NCI-H2171 (cell line): ENCODE results near the gene PTCRA.
"Not testable (repeated sequence)": the region's sequence is repeated elsewhere in the genome, so short reads cannot be mapped to it uniquely, and the experiment has no call there.

Experiments
- DNase-seq: peaks from one replicate; lab custom pipeline; 2025; lab: John Stamatoyannopoulos, UW

PTCRA gene, protein sequence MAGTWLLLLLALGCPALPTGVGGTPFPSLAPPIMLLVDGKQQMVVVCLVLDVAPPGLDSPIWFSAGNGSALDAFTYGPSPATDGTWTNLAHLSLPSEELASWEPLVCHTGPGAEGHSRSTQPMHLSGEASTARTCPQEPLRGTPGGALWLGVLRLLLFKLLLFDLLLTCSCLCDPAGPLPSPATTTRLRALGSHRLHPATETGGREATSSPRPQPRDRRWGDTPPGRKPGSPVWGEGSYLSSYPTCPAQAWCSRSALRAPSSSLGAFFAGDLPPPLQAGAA

DNA sequence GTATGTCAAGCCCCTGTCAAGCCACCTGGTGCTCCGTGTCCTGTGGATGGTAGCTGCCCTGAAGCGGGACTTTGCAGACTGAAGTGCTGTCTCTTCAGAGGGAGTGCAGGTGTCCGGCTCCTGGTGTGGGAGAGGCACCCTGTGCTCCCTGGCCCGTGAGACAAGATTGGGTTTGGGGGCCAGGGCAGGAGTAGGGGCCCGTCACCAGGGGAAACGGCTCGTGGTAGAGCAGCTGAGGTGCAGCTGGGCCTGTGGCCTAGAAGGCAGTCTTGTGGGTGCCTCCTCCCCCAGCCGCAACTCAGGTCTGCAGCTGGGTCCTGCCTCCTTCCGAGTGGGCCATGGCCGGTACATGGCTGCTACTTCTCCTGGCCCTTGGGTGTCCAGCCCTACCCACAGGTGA is at the start of gene PTCRA:
TSS of gene PTCRA (plus strand) at position 322 of the 400 bp plus-strand sequence. CDS start at position 339, 17 bp downstream.
- DNase-seq = no peak

DNA sequence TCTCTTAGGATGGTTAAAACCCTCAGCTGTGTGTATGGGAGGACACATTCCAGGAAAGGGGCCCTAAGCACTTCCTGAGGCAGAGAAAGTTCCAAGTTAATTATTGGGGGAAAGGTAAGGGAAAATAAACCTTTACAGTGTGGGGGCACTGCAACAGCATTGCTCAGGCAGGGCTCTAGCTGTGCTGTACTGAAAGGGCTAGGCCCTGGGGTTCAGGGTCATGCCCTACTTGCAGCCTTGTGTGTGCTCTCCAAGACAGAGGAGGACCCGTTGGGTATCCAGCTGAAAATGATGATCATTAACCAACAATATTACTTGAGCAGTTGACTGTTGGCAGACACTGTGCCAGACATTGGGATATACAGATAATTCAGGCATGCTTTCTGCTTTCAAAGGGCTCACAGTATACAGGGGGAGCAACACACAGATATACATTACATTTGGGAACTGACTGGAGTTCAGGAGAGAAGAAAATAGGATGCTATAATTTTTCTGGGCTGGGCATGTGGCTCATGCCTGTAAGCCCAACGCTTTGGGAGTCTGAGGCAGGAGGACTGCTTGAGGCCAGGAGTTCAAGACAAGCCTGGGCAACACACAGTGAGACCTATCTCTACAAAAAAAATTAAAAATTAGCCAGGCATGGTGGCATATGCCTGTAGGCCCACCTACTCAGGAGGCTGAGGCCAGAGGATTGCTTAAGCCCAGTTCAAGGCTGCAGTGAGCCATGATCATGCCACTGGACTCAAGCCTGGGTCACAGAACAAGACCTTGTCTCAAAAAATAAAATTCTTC is 45.5 kb upstream of the PTCRA start:
- no peak for DNase-seq

DNA sequence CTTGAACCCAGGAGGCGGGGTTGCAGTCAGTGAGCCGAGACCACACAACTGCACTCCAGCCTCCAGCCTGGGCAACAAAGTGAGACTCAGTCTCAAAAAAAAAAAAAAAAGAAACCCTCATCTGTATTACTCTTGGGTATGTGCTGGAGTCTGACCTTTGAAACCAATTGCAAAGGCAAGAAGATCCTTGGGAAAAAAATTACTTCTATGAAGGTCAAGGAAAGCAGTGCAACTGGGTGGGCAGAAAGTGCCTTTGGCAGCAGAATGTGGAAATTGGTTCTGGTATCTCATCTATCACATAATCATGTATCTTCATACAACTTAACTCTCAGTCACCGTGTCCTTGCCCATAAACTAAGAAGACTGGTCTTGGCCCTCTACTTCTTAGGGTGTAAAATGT is 44.1 kb upstream of the PTCRA start:
- no peak for DNase-seq

DNA sequence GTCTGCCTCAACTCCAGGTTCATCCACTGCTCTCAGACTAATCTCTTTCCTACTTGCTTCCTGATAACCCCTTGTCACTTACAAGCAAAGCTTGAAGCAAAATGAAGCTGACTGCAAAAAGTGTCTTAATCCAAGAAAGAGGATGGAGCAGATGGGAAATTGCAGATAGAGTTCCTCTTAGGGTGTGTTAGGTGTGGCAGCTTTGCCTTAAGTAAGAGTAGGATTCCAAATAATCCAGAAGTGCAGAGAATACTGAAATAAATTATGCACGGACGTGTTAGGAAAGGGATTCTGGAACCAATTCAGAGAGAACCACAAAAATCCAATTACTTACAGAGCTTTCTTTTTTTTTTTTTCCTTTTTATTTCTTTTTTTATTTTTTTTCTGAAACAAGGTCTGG is 42.5 kb upstream of the PTCRA start:
- DNase-seq = no peak

DNA sequence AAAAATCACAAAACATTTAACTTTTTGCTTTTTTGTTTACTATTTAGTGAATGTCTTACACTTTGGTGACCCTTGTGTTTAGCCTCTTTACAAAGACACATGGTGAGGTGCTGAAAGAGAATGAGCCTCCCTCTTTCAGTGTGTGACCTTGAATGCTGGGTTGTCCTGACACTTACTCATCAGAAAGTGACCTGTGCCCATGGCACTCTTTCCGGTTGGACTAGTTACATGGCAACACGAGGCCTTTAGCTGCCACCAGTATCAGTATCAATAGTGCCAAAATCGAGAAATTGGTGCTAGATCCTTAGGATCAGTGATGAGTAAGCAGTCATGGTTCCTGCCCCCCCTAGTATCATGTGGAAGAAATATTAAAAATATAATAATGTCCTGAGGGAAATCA is 38.2 kb upstream of the PTCRA start:
- DNase-seq = no peak

DNA sequence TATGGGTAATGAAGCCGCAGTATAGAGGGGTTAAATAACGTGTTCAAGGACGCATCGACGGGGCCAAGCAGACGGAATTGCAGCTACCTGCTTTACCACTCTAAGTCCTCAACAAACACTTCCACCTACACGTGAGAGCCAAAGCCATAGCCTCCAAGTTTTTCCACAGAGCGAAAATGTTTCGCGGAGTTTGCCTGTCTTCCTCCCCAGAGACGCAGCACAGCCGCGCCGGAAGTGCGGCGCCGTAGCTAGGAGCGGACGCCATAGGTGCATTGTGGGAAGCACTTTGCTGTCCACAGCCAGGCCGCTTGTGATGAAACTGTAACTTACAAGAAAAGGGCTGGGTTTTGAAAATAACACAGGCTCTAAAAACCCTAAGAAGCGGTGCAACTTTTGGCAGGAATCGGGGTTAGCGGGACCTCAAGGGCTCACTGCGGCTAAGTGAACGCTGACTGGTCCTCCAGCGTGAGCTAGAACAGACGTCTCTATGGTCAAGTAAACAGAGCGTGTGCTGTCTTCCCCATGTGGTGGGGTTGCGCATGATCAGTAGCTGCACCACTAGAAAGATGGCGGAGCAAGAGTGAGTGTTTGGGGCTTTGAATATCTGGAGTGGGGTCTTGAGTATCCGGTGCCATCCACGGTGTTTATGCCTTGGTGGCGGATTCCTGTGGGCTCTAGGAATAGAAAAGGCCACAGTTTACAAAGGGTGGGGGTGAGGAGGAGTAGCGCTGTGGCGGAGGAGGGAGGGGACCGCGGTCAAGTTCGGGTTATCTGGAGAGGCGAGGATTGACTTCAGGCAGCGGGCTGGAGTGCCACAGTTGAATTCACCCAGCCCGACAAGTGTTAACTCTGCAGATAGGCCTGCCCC is 36.2 kb upstream of the PTCRA start, which contains the start of gene RPL7L1:
TSS of gene RPL7L1 (plus strand) at position 245 of the 868 bp plus-strand sequence. CDS start at position 540, 295 bp downstream.
- DNase-seq = peak; percentile 80

DNA sequence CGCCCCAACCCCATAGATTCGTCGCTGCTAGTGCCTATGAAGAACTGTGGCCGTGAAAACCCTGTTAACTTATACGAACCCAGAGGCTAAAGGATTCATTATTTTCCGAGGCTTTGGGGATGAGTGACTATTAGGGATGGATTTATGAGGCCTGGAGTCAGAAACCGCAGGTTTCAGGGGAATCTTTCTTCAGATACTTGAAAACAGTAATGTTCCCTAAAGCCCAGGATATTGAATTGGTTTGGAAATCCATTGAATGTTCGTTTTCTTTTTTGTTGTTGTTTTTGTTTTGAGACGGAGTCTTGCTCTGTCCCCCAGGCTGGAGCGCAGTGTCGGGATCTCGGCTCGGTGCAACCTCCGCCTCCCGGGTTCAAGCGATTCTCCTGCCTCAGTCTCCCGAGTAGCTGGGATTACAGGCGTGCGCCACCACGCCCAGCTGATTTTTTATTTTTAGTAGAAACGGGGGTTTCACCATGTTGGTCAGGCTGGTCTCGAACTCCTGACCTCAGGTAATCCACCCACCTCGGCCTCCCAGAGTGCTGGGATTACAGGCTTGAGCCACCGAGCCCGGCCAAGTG is 35.5 kb upstream of the PTCRA start:
- not testable (repeated sequence) for DNase-seq

DNA sequence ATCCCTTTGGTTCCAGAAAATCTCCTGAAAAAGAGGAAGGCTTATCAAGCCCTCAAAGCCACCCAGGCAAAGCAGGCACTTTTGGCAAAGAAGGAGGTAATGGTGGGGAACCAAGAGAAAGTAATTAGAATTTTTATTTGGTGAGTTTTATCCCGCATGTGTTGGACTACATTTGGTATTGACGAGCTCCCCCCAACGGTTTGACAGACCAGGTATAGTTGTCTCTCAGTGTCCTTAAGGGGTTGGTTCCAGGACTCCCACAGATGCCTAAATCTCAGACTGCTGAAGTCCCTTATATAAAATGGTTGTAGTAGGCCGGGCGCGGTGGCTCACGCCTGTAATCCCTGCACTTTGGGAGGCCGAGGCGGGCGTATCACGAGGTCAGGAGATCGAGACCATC is 35.0 kb upstream of the PTCRA start:
- DNase-seq = not testable (repeated sequence)

DNA sequence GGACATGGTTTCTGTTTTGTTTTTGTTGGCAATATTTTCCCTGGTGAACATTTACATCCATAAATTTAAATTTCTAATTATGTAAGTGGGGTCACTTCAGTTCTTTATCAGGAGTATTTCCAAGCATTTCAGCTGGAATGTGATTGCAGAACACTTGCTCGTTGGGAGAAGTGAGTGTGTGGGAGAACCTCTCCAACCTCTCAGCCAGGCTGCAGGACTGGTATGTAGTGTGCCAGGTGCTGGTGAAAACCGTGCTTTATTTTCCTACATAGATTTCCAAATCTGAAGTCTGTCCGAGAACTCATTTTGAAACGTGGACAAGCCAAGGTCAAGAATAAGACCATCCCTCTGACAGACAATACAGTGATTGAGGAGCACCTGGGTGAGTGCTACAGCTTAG is 30.2 kb upstream of the PTCRA start:
- DNase-seq = no peak

DNA sequence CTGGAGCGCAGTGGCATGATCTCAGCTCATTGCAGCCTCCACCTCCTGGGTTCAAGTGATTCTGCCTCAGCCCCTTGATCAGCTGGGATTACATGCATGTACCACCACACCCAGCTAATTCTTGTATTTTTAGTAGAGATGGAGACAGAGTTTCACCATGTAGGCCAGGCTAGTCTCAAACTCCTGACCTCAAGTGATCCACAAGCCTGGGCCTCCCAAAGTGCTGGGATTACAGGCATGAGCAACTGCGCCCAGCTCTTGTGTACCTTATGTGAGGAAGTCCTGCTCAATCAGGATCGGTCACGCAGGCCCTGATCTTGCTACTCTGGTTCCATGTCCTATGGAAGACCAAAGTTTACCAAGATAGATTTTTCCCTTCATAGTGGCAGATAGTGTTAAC is 27.7 kb upstream of the PTCRA start:
- not testable (repeated sequence) for DNase-seq

DNA sequence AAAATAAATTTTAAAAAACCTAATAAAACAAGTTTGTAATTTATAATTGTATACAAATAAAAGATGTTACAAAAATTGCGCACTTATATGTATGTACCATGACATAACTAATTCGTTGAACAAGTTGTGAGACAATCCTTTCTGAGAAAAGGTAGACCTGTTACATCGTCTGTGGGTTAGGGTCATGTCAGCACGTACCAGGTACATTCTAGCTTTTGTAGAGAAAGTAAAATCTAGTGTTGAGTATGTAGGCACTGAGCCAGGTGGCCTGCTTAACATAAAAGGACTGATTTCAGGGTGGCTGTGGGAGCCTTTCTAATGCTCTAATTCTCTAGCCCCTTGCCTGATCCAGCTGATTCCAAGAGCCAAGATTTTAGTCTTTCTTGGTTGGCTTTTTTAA is 26.0 kb upstream of the PTCRA start:
- DNase-seq = no peak

DNA sequence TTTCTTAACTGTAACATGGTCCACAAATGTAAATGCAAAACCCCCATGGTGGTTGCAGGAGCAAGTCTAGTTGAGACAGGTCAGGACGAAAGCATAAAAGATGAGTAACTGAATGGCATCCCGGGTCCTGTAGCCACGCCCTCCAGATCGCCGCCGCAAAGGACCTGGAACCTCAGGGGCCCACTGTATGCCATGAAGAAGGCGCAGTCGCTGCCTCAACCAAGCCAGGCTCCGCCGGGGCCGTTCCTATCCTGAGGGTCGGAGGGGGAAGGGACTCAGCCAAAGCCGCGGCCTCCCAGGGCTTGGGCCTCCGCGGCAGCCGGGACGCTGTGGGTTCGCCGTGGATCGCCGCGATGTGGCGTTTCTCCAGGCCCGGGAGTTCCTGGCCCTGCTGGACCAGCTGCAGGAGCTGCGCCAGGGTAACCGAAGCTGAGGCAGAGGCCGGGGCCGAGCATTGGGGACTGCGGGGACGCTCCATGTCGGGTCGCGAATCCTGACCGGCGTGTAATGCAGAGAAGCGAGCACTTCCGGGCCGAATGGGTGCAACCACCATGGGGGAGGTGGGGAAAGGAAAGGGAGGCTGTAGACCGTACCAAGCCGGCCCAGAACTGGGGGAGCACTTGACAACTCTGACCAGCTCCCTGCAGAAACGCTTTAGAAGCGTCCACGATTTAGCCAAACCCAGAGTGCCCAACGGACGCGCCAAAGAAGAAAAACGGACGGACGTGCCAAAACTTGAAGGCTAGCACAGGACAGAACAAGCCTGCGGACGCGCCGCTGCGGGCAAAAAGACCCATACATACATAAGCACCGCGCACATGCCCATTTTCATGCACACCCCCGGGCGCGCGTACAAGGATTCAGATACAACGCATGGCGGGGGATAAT is 25.3 kb upstream of the PTCRA start:
- DNase-seq = peak; percentile 77

DNA sequence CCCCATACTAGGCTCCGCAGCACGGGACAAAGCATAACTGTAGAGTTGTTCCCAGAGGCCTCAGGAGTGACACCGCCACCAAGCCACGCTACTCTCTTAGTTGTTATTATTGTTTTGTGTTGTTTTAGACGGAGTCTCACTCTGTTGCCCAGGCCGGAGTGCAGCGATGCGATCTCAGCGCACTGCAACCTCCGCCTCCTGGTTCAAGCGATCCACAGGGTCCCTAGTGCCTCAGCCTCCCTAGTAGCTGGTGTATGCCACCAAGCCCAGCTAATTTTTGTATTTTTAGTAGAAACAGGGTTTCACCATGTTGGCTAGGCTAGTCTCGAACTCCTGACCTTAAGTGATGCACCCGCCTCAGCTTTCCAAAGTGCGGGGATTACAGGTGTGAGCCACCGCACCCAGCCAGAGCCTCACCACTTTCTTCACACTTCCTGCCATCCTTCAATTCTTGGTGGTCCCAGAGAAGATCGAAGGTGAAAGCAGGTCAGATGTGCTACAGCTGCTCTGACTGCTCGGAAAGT is 24.6 kb upstream of the PTCRA start:
- no peak for DNase-seq

DNA sequence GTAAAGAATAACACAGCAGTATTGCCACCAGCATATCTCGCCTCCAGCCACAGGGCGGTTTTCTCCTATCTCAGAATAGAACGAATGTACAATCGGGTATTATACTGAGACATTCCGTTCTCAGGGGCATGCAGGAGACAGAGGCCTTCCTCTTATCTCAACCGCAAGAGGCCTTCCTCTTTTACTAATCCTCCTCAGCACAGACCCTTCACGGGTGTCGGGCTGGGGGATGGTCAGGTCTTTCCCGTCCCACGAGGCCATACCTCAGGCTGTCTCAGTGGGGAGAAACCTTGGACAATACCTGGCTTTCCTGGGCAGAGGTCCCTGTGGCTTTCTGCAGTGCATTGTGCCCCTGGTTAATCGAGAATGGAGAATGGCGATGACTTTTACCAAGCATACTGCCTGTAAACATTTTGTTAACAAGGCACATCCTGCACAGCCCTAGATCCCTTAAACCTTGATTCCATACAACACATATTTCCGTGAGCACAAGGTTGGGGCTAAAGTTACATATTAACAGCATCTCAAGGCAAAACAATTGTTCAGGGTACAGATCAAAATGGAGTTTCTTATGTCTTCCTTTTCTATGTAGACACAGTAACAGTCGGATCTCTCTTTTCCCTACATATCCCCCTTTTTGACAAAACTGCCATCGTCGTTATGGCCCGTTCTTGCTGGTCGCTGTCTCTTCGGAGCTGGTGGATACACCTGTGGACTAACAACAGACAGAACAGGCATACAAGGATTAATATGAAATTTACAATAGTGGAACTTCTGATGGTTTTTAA is 21.6 kb upstream of the PTCRA start:
- DNase-seq = not testable (repeated sequence)

DNA sequence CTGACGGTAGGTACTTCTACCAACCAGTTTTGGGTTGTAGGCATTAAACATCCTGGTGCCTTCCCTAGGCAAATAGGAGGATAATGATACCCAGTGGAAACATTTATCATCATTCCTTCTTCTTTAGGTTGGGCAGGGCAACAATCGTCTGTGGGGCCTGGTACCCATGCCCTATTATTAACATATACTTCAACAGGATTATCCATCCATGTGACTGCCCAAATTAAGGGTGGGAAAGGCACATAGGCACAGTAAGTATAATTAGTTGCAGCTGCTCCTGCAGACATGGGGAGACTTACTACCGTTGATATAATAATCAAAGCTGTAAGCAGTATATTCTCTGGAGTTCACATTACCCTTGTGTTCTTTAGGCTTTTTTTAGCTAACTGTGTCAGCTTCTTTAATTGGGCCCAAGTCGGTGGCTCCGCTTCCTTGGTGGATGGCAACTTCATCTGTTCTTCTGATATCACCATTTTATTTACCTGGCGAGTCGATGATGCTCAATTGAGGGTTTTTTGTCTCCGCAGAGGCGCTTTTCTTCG is 19.6 kb upstream of the PTCRA start:
- DNase-seq = no peak

DNA sequence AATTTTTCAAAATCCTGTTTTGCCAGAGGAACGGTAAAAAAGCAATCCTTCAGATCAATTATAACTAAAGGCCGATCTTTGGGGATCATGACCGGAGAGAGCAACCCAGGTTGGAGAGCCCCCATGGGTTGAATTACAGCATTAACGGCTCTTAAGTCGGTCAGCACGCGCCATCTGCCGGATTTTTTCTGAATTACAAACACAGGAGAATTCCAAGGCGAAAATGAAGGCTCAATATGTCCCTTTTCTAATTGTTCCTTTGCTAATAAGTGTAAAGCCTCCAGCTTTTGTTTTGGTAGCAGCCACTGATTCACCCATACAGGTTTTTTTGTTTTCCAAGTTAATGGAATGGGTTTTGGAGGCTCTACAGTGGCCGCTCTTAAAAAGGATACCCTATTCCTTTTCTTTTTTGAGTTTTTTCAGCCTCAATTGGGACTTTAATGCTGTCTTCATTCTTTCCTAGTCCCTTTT is 16.9 kb upstream of the PTCRA start:
- DNase-seq = peak; percentile 52

DNA sequence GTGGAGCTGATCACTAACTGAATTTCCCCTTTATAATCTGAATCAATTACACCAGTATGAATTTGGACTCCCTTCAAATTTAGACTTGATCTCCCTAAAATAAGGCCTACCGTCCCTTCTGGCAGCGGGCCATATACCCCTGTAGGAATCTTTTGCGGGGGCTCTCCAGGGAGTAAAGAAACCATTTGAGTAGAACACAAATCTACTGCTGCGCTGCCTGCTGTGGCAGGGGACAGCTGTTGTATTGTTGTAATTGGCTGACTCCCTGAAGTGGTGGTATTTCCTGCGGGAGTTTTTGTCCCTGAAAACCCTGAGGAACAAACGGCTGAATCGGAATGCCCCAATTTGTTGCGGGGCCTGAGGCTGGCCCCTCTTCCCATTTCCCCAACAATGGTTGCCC is 16.0 kb upstream of the PTCRA start:
- DNase-seq = peak; percentile 41

DNA sequence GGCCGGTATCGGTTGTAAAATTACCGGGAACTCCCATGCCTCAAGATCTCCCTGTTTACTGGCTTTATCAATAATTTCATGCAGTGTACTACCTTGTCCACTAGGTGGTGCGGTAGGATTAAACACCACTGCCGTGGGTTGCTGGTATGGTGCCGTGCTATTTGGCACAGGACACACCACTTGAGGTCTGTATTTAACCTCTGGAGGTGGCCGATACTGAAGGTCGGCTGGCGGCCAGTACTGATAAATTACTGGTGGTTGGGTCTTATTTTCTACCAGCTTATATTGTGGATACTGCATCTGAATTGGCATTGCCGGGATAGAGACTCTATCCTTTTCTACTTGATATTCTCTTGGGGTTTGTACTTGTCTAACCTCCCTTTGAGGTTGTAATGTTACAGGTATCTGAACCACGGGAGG is 14.3 kb upstream of the PTCRA start:
- DNase-seq = peak; percentile 71
